GM10248 (cell line): ENCODE data around the gene CNTN1.

Experiments used
- CTCF ChIA-PET: fragments of 300-600 bp; sonication (Branson Sonifier 250); formaldehyde crosslinking; extraction: SDS; loops from one replicate; lab custom pipeline; 2021; ENCODE audit warnings: antibody characterized with exemption; lab: Yijun Ruan, JAX
- POLR2A ChIA-PET: fragments of 350-650 bp; sonication (Branson Sonifier 250); formaldehyde crosslinking; extraction: SDS; loops from one replicate; lab custom pipeline; 2020; ENCODE audit warnings: antibody characterized with exemption; lab: Yijun Ruan, JAX
- DNase-seq: peaks from one replicate; pipeline ENCODE4 v3.0.0; 2012; ENCODE audit errors: extremely low spot score
- TF ChIP-seq, protein P1 (sequence below): IDR thresholded peaks from 2 replicates; pipeline ENCODE4 v1.5.1; 2012; ENCODE audit warnings: mild to moderate bottlenecking, low read depth; ENCODE audit errors: extremely low read depth, missing control alignments, control extremely low read depth

The CNTN1 gene

DNA sequence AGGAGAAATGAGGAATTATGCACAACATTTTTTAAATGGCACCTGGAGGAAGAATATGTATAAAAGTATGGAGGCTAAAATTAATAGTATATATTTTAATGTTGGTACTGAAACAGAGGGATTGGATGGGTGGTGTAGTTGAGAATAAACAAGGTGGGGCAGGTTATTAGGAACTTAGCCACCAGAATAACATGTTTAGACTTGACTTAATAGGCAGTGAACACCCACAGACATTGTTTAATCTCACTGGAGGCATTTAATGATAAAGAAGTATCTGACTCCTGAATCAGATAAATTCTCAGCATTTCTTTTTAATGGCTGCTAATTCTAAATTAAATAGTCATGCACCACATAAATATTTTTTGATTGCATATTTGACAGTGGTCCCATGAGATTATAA is 139.7 kb downstream of the CNTN1 start:
- DNase-seq, result no peak
- TF ChIP-seq, protein P1, sequence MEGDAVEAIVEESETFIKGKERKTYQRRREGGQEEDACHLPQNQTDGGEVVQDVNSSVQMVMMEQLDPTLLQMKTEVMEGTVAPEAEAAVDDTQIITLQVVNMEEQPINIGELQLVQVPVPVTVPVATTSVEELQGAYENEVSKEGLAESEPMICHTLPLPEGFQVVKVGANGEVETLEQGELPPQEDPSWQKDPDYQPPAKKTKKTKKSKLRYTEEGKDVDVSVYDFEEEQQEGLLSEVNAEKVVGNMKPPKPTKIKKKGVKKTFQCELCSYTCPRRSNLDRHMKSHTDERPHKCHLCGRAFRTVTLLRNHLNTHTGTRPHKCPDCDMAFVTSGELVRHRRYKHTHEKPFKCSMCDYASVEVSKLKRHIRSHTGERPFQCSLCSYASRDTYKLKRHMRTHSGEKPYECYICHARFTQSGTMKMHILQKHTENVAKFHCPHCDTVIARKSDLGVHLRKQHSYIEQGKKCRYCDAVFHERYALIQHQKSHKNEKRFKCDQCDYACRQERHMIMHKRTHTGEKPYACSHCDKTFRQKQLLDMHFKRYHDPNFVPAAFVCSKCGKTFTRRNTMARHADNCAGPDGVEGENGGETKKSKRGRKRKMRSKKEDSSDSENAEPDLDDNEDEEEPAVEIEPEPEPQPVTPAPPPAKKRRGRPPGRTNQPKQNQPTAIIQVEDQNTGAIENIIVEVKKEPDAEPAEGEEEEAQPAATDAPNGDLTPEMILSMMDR, result no peak
- ChIA-PET POLR2A (no interaction called here), CTCF (no interaction called here)

DNA sequence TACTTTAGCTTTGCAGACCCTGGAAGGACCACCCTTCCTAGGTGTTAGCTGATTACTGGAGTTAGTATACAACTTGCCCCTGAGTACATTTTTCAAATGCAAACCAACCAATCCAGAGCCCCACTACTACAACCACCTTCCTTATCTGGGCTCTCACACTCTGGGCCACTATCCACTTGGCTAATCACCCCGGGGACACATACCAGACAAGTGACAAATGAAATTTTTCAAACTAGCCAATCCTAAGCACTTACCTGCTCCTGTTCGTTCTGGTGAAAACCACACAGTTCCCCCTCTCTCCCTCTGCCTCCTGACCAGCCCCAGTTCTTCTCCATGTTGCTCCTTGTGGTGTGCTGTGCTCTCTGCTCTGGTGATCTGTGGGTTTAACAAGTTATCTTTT is 140.4 kb downstream of the CNTN1 start:
- TF ChIP-seq, protein P1, result no peak
- no peak for DNase-seq
- POLR2A ChIA-PET, result no interaction called here
- CTCF ChIA-PET, result no interaction called here

DNA sequence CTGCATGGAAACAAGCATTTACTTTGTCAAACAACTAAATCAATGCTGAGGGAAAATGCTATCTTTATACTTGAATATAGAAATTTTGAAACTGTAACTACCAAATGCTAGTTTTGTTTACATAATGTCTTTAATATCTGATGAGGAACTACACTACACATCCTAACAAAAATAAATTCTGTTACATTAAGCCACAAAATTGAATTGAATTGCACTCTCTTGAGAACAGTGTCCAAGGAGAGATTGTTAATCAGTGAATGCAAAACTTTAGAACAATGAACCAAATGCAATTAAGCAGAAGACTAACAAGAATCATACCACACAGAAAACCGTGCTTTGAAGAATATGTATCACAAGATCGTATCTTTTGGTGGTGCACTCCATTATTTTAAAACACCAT is 141.6 kb downstream of the CNTN1 start:
- TF ChIP-seq, protein P1, result no peak
- ChIA-PET CTCF (no interaction called here), POLR2A (no interaction called here)
- no peak for DNase-seq

DNA sequence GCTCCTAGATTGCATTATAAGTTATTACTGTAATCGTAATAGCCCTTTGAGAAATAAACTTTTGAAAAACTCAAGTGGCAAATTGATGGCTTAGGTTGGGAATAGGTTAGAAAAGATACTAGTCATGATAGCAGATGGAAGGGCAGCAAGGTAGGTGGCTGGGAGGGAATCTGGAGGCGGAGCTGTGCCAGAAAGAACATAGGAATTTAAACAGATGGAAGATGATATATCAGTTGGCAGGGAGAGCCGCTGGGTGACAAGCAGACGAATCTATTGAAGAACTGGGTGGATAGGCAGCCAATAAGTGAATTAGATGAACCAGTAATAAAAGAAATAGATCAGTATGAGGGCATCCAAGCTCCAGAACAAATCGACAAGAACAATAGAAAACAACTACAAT is 142.1 kb downstream of the CNTN1 start:
- DNase-seq, result no peak
- TF ChIP-seq, protein P1, result no peak
- CTCF ChIA-PET, result no interaction called here
- POLR2A ChIA-PET, result no interaction called here

DNA sequence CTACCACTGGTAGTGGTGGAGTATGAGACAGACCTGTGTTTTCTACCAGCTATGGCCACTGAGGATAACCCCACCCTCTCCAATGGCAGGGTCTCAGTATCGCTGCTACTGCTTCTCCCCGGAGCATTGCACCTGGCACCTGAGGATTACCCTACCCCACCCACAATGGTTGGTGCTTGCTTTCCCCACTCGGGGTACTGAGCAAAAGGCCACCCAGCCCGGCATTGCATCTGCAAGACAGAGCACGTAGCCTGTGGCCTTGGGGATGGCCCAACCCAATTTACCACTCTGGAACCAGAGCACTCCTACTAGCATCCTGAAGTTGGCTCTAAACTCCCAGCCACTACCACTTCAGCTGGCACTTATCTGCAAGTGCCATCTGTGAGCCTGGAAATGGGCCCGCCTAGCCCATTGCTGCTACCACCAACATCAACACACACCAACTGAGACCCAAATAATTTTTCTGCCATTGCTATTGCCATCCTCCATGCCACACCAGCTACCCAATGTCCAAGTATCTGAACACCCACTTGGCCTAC is 145.7 kb downstream of the CNTN1 start:
- CTCF ChIA-PET, result no interaction called here

DNA sequence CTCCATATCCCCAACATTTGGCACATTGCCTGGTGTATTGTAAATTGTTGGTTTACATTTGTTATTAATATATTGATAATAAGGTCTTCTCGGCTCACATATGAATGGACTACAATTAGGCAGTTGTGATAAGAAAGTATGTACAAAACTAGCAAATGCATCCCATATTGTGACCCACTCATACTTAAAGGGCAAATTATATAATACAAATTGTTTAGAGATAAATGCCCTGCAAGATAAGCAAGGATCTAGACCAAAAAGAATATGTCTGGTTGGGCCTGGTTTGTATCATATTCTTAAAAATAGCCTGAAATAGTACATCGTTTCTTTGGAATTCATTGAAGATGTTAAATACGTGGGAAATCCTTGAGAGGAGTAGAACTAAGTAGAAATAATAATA is 151.3 kb downstream of the CNTN1 start:
- POLR2A ChIA-PET, result no interaction called here
- CTCF ChIA-PET, result no interaction called here

More for the DNA sequence above, 145.7 kb downstream of the CNTN1 start:
- DNase-seq, result no peak
- POLR2A ChIA-PET, result no interaction called here
- TF ChIP-seq, protein P1, result no peak

More for the DNA sequence above, 151.3 kb downstream of the CNTN1 start:
- DNase-seq, result no peak
- TF ChIP-seq, protein P1, result no peak
